ENCODE measurements around the gene BOD1.
A peak's percentile ranks its signal among the peaks of the same experiment; 100 is the strongest.

The BOD1 gene

DNA sequence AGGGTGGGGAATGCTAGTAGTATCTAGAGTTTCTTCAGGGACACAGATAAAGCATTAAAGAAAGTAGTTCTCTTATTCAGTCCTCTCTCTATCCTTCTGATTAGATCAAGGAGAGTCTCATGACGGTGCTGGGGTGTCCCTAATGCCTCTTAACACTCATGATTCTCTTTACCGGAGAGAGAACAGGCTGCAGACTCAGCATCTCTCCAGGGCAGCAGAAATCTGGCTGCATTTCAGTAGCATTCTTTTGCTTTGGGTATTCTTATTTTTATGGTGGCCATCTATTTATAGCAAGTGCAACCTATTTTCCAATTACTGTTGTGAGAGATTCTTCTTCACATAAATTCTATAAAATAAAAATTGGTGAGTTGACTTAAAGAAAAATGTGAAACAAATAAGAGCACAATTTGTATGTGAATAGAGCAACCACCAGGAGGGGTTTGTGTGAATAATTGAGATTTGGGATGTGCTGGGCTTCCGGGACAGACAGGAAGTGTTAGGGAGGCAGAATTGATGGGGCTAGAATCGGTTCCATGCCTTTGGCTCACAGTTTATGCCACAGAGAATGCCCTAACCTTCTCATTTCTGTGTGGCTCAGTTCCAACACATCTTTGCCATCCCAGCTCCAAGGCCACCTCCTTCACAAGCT, 23.8 kb upstream of the BOD1 start:
- DNase-seq, result no peak

DNA sequence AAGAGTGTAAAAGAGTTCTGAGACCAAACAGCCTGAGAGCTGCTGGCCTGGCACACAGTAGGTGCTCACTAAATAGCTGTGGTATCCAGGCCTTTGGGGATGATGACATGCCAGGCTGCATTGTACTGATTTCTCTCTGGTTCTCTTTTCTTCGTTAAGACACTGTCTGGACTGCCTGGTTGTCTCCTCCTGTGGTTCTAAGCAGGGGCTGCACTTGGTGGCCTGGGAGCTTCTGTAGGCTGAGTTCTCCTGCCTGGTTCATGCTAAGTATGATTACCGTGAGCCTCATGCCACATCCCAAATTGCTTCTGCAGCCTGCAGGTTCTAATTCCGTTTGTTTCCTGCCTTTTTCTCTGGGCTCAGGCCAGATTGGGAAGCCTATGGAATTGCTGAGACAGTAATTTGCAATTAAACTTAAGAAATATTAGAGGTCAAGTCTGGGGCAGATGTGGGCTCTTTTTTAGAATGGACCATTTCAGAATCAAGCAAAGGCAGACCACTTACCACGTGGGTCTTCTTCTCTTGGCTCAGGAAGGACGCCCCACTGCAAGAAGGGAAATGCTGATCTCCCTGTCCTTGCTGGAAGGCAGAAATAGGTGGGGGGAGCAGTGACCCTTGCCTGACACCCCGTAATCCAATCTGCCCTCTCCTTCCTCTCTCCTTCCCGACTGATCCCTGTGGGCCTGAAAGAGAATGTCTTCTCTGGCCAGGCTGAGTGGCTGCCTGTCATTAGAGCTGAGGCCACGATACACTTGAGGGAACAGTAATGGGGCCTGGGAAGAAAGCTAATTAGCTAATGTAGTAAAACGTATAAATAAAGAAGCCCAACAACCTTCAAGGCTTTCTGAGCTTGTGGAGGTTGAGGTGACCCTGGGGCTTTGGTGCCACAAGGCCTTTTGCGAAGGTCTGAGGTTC, 21.9 kb upstream of the BOD1 start:
- DNase-seq, result no peak

GRCh38 chr5:173637340-173637739, 20.9 kb upstream of the BOD1 start:
- no peak for DNase-seq

DNA sequence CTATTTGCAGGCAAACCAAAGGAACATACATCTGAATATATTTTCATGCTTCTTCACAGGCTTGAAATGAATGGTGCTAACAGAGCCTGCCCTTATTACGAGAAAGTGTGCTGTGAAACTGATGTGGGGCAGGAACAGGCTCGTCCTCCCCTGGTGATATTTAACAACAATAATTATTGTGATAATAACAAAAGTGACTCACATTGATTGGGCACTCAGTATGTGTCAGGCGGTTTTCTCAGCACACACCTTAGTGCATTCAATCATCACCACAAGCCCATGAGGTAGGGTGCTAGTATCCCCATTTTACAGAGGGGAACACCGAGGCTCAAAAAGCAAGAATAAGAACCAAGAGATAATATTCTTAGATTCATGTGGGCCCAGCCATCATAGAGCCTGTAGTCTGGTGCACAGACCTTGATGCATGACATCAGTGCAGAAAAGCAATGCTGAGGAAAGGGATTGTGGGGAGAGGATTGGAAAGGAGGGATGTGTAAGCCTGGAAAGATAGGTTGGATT, 18.1 kb upstream of the BOD1 start:
- DNase-seq, result no peak

GRCh38 chr5:173633304-173633703, 16.9 kb upstream of the BOD1 start:
- DNase-seq, result no peak

GRCh38 chr5:173631478-173631877, 15.0 kb upstream of the BOD1 start:
- DNase-seq, result no peak

DNA sequence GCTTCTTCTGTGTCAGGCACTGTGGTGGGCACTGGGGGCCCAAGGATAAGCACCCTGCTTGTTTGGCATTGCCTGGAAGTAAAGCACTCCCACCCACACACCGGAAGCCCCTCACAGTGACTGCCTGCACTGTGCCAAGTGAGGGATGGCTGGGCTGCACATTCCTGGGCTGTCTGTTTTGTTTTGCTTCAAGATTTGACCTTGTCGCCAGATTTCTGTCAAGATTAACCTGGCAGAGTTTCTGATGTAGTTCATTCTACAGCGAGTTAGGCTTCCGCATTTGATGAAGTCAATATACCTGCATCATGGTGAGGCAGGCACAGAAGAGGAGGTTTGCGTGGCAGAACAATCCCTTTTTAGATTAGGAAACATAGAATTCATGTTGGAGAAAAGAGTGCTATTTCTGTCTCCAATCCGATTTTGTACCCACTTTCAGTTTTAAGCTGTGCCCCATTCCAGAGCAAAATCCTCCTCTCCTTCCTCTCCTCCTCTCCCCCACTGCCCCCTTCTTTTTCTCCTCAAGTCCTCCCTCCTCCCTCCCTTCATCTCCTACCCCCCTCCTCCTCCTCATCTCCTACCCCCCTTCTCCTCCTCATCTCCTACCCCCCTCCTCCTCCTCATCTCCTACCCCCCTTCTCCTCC, 14.4 kb upstream of the BOD1 start:
- no peak for DNase-seq

DNA sequence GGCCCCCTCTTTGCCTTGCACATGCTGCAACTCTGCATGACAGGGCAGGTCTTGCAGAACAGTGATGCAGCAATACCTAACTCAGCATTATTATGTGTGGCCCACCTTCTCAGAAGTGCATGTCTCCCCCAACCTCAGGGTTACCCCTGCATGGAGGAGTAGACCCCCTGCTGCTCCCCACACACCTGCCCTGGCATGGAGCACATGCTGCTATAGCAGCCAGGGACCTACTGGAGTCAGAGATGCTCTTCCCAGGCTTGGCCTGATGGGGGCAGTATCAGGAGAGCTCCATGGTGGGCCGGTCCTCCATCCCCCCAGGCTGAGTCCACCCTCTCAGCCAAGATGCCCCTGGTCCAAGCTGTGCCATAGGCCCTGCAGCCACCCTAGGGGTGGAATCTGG, 13.2 kb upstream of the BOD1 start:
- no peak for DNase-seq

DNA sequence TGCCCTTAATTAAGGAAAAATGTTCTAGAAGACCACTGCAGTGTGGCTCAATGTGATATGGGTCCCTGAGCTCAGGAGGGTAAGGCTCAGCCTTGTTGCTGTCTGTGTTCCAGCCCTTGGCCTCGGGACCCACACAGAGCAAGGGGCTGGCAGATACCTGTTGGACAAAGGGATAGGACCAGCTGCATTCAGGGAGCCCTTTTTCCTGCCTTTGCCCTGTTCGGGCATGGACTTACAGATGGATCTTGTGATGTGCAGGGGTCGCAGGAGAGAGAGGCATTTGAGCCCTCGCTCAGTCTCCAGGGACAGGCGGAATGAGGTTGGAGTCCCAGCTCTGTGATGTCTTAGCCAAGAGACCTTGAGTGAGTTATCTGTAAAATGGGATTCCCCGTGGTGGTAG, 12.1 kb upstream of the BOD1 start:
- DNase-seq, result no peak

DNA sequence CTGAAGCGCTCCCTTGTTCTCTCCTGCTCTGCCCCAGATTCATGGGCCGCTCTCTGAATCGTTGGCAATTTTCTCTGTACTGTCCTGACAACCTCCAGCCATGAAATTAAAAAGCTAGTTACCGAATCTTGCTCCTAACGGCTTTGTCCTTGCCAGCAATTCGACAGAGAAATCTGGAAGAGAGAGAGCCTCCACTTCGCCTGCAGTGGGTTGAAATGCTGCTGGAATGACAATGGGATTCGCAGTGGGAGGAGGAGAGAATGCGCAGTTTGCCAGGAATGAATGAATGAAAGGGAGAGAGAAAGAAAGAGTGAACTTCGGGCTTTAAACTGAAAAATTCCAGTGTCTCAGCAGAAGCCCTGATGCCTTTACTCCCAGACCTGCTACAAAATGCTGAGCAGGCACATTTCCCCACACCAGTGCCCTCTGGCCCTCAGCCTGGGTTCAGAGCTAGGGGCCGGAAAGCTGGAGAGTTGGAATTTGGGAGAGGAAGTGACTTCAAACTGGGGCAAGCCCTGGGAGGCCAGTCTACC, 11.5 kb upstream of the BOD1 start:
- no peak for DNase-seq

- no peak for DNase-seq
These were observed 10.8 kb upstream of the BOD1 start for GRCh38 chr5:173627271-173627670.

DNA sequence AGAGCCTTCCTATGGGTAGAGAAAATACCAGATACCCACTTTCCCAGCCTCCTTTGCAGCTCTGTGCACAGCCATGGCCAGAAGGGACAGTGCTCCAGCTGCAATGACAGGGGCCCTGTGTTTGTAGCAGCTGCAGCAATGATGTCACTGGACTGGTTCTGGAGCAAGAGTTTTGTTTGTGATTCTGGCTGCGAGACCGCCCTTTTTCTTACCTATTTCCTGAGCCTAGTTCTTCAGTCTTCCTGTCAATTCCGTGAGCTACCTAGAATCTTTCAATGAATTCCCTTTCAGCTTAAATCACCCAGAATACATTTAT, 10.0 kb upstream of the BOD1 start:
- DNase-seq, result no peak

DNA sequence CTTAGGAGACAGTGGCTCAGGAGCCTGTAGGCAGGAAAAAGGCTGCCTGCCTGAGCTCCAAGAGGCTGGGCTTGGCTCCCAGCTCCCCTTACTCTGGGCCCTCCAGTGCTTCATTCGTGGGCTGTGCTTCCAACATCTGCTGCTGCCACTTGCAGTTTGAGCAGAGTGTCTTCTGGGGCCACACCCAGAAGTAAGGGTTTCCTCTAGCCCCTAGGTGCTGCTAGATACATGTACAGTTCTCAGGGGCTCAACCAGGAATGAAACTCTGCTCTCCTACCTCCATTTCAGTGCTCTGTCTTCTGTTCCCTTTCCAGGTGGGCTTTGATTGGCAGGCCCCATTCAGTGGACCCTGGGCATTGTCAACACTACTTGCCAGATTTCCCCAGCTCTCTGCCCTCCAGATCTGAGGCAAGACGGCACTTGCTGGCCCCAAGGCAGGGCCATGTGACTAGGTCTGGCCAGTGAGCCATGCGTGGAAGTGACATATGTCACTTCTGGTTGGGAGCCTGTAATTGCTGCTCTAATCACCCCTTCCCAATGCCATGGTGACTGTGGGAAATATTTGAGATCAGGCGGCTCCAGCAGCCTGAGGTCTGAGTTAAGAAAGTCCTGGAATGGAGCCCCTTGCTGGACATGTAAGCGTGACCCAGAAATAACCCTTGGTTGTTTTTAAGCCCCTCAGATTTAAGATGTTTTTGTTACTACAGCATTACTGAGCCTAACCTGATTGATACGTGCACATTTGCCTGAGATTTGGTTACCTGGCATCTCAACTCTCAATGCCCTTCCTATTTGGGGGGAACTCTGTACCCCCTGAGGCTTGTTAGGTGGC, 9.4 kb upstream of the BOD1 start:
- DNase-seq, result no peak

DNA sequence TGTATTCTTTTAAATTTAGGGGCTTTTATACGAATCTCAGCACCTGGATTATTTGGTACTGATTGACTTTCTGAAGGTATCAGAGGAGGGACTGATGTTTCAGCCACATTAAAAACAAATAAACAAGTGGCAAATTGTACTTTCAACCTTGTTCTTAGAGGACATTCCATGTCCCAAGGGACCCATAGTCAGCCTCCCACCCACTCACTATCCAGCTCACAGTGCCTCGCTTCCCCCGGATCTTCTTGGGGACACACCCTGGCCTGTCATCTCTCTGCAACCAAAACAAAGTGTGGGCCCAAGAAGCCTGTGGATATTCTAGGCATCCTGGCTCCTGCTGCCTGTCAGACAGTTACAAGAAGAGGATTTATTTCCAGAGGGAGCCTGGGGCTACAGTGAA, 8.8 kb upstream of the BOD1 start:
- DNase-seq, result no peak

DNA sequence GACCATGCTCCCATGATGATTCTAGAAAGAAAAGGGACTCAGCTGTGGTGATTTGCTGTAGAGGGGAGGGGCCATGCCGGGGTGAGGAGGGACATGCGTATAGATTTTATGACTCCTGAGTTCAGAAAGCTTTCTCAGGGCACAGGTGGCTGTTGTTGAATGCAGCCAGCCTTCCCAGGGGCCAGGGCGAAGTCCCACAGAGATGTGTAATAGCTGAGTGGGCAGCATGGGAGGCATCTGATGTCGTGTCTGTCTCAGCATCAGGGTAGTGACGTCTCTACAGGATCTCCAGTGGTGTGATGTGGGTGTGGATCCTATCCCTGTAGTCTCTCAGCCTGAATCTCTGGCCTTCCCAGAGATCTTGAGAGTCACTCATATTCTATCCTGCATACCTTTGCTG, 7.8 kb upstream of the BOD1 start:
- DNase-seq, result no peak

GRCh38 chr5:173623789-173624188, 7.3 kb upstream of the BOD1 start:
- DNase-seq, result no peak

GRCh38 chr5:173623296-173623771, 6.9 kb upstream of the BOD1 start:
- DNase-seq, result no peak

DNA sequence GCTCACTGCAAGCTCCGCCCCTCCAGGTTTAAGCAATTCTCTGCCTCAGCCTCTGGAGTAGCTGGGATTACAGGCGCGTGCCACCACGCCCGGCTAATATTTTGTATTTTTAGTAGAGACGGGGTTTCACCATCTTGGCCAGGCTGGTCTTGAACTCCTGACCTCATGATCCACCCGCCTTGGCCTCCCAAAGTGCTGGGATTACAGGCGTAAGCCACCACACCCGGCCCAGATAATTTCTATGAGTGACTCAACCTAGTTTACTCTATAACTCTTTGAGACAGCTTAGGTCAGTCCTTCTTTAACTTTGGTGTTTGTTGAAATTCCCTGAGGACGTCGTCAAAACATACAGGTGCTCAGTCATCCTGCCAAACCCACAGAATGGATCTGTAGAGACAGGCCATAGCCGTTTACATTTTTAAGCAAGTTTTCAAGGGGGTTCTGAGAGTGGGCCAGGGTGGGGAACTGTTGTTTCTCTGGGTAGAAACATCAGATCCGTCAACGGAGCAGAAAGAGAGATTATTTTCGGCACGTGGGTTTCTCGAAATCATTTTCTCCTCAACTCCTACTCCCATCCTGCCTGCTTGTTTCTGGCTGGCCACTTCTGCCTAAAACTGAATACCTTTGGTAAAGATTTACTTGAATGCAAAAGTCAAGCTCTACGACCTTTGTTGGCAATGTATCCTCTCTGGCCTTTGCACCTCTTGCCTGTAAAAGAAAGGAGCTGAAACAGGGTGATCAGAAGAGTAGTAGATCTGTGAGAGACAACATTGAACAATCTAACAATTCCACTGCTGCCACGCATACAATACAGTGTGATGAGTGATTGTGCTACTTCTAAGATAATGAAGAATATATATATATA, 6.0 kb upstream of the BOD1 start:
- DNase-seq, result no peak

GRCh38 chr5:173620784-173621183, 4.3 kb upstream of the BOD1 start:
- no peak for DNase-seq

DNA sequence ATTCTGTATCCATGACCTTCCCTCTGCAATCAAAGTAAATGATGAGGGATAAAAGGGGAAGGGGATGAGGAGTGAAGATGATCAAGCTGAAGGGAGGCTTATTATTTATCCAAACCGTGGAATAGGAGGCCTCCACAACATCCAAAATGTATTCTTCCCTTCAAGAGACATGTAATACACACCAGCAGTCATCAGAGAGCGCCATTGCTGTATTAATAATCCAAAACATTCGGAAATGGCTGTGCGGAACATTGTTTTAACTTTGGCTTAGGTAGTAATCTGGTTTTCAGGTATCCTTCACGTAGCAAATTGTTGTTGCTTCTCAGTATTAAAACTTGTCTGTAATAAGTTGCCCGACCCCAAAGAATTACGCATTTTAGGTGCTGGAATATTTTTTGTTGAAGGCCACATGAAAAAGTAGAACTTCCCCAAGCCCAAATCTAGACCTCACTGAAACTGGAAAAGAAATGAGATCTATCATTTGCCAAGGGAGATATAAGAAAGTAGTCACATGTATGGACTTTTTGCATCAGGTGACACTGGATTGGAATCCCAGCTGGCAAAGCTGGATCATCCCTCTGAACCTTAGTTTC, 2.6 kb upstream of the BOD1 start:
- peak; percentile 36 for DNase-seq

DNA sequence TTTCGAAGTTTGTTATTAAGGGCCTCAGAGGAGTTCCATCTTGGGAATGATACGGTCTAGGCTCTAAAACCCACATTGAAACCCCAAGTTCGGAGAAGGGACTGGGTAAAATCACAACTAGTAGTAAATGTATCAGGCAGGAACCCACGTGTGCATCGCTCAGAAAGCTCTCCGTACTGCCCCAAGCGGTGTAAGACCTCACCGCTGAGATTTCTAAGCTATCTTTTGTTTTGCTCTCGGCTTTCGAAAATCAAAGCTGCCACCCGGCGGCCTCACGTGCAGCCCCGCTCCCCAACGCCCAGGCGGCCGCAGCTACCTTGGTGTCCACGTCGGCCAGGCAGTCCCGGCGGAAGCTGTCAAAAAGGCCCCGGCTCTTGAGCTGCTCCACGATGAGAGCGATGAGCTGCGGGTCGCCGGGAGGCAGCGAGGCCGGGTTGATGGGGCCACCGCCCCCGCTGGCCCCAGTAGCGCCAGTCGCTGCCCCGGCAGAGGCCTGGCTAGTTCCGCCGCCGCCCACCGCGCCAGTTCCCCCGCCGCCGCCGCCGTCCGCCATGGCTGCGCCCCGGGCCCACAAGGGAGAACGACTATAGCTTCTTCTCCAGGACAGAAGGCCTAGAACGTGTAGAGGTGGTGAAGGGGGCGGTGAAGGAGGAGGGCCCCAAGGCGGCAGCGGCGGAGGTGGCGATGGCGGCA, 420 bp downstream of the BOD1 start:
- peak; percentile 9 for DNase-seq
